A549 (cell line): Measurements from ENCODE around the gene ELMO3. TPM values are rescaled to one million over a fixed set of nuclear protein-coding genes. Genes with fewer than 3 reads are reported as not detected.
A peak's percentile ranks its signal among the peaks of the same experiment; 100 is the strongest.

ENCODE experiments used
- ATAC-seq, 2 experiments: fragments of 200-7000 bp in 1 of 2; fragments of >200 bp in 1 of 2; cut with Nextera tagmentation in 1 of 2; cut with Tn5 transposase in 1 of 2; 3 replicates each; pipeline versions ENCODE4 v1.8.0 to v1.9.1; 2018 to 2020; ENCODE audit warnings: mild to moderate bottlenecking in 1 of 2, moderate library complexity in 1 of 2
- CTCF ChIA-PET: fragments of 300-600 bp; sonication (Branson Sonifier 250); formaldehyde crosslinking; extraction: SDS; loops from one replicate; lab custom pipeline; 2021; ENCODE audit warnings: antibody characterized with exemption, inconsistent platforms; lab: Yijun Ruan, JAX
- POLR2A ChIA-PET: fragments of 350-600 bp; formaldehyde crosslinking; extraction: SDS; loops from one replicate; lab custom pipeline; 2021; ENCODE audit warnings: antibody characterized with exemption, inconsistent platforms; lab: Yijun Ruan, JAX
- DNase-seq, 2 experiments: peaks; one replicate each; pipeline versions ENCODE4 v3.0.0 to v3.0.0-alpha.2; 2011 to 2016; ENCODE audit warnings: low read depth in 1 of 2, low spot score in 1 of 2
- FAIRE-seq: peaks from 2 replicates; lab custom pipeline; 2011; peaks lifted over from hg19 to GRCh38; lab: Jason Lieb, UNC
- H3K27ac ChIP-seq, 2 experiments: fragments of >200 bp; sonication (Bioruptor Twin); formaldehyde crosslinking; 3 replicates each; pipeline ENCODE4 v1.5.1; 2016 to 2017
- H3K4me1 ChIP-seq: fragments of >200 bp; sonication (Bioruptor Twin); formaldehyde crosslinking; 3 replicates; pipeline ENCODE4 v1.6.1; 2016
- H3K4me2 ChIP-seq: fragments of >200 bp; sonication (Bioruptor Twin); formaldehyde crosslinking; 3 replicates; pipeline ENCODE4 v1.6.1; 2016
- H3K4me3 ChIP-seq: fragments of >200 bp; sonication (Bioruptor Twin); formaldehyde crosslinking; 3 replicates; pipeline ENCODE4 v1.5.1; 2016
- H3K9me3 ChIP-seq: fragments of >200 bp; sonication (Bioruptor Twin); formaldehyde crosslinking; 3 replicates; pipeline ENCODE4 v1.6.1; 2016
- CEBPB ChIP-seq, 2 experiments: fragments of >200 bp in 1 of 2; sonication (Bioruptor Twin) in 1 of 2; formaldehyde crosslinking in 1 of 2; IDR thresholded peaks; 2 replicates each; pipeline ENCODE4 v1.6.1; 2012 to 2016
- CHD2 ChIP-seq: fragments of 150-350 bp; IDR thresholded peaks from 2 replicates; pipeline ENCODE4 v1.6.1; 2014; ENCODE audit warnings: low read length; ENCODE audit not compliant: partially characterized antibody
- HOXB13 ChIP-seq: fragments of 250-450 bp; sonication (Bioruptor Pico); IDR thresholded peaks from 2 replicates; pipeline ENCODE4 v1.5.0; 2020; ENCODE audit warnings: low read depth, mild to moderate bottlenecking, moderate library complexity
- JUNB ChIP-seq: fragments of >200 bp; sonication (Bioruptor Twin); formaldehyde crosslinking; IDR thresholded peaks from 2 replicates; pipeline ENCODE4 v1.6.1; 2016
- KDM5A ChIP-seq: fragments of 200-600 bp; sonication (generic); IDR thresholded peaks from 2 replicates; pipeline ENCODE4 v1.6.1; 2016; ENCODE audit warnings: antibody characterized with exemption, mild to moderate bottlenecking
- MAFK ChIP-seq: fragments of 450-650 bp; IDR thresholded peaks from 2 replicates; pipeline ENCODE4 v1.6.1; 2014; ENCODE audit not compliant: partially characterized antibody
- MAZ ChIP-seq: fragments of 150-350 bp; IDR thresholded peaks from 2 replicates; pipeline ENCODE4 v1.6.1; 2014; ENCODE audit warnings: antibody characterized with exemption, low read depth, low read length, borderline replicate concordance
- NFE2L2 ChIP-seq: fragments of 150-350 bp; conservative IDR thresholded peaks from 2 replicates; pipeline ENCODE4 v1.6.1; 2014; ENCODE audit warnings: low read length
- POLR2A ChIP-seq: IDR thresholded peaks from 2 replicates; pipeline ENCODE4 v1.6.1; 2012; ENCODE audit warnings: mild to moderate bottlenecking, low read length
- POLR2AphosphoS2 ChIP-seq: conservative IDR thresholded peaks from 2 replicates; pipeline ENCODE4 v1.6.1; 2012; ENCODE audit warnings: low read length, improper control_type of control experiment, inconsistent platforms
- USF2 ChIP-seq: fragments of 450-650 bp; IDR thresholded peaks from 2 replicates; pipeline ENCODE4 v1.6.1; 2014; ENCODE audit warnings: antibody characterized with exemption
- ZC3H11A ChIP-seq: fragments of 450-650 bp; IDR thresholded peaks from 2 replicates; pipeline ENCODE4 v1.6.1; 2014; ENCODE audit warnings: antibody characterized with exemption, mild to moderate bottlenecking
- ZFP36 ChIP-seq: fragments of 450-650 bp; IDR thresholded peaks from 2 replicates; pipeline ENCODE4 v1.6.1; 2014; ENCODE audit warnings: borderline replicate concordance; ENCODE audit not compliant: partially characterized antibody
- ZNF302 ChIP-seq: fragments of 250-450 bp; sonication (Bioruptor Pico); IDR thresholded peaks from 2 replicates; pipeline ENCODE4 v1.9.0; 2021; ENCODE audit warnings: inconsistent platforms, mild to moderate bottlenecking, moderate library complexity
- WGBS: methylation state at CpG from one replicate; pipeline ENCODE4 v1.1.6; 2017; ENCODE audit errors: missing lambda C conversion rate; 5-methylcytosine and 5-hydroxymethylcytosine counted together
- polyA plus RNA-seq, 4 experiments: library from polyadenylated mRNA; depleted of rRNA in 3 of 4; stranded (reverse); fragments of >200 nt; fragmentation: RNase III in 1 of 4; extraction: RNeasy Plus Mini Kit Qiagen cat#74134 plus additional on column Dnase treatment in 1 of 4; gene quantifications; 2 replicates in 3 of 4; 3 replicates in 1 of 4; pipeline ENCODE4 v1.2.3, GENCODE V29; 2011 to 2017
- TF ChIP-seq, protein P1 (sequence below): fragments of 200-600 bp; sonication (generic); IDR thresholded peaks from 2 replicates; pipeline ENCODE4 v1.6.1; 2016; ENCODE audit warnings: antibody characterized with exemption, mild to moderate bottlenecking, moderate library complexity
- TF ChIP-seq, protein P2 (sequence below): fragments of 150-350 bp; IDR thresholded peaks from 2 replicates; pipeline ENCODE4 v1.6.1; 2014; ENCODE audit warnings: low read depth, mild to moderate bottlenecking, low read length
- TF ChIP-seq, protein P3 (sequence below): fragments of 250-450 bp; sonication (Bioruptor Pico); IDR thresholded peaks from 2 replicates; pipeline ENCODE4 v1.5.0; 2021; ENCODE audit warnings: mild to moderate bottlenecking, moderate library complexity, borderline replicate concordance

ELMO3 gene
- polyA plus RNA-seq, 2 of the 4 experiments (the other 2 are of a cell fraction): 0.62 to 1.4 TPM

- 84% methylated on average over 41 of the region's 50 CpGs for WGBS
- Histone ChIP-seq H3K27ac (no peak overlapping the region; a peak in 1 of 6 replicates), H3K9me3 (no peaks in the 10 kb centered on the region), H3K4me3 (no peak overlapping the region), H3K4me1 (peaks cover 21% of the 10 kb centered on the region), H3K4me2 (no peak overlapping the region)
- DNase-seq: peak; percentile 75 to 86
- FAIRE-seq: no peak
- ChIA-PET POLR2A (interaction anchor here (0.5 to 3.1 kb wide), 4 partner anchors 9 to 33 kb away, joined by 3 to 20 read pairs (median 4); partner anchors contain the start of genes FHOD1 and TMEM208), CTCF (interaction anchor here (0.6 to 14.1 kb wide), 3 partner anchors 9 to 191 kb away, joined by 3 to 138 read pairs (median 5); partner anchors contain the start of genes FHOD1, SLC9A5 and TMEM208)
- ATAC-seq: peak; percentile 37 to 77
- TF ChIP-seq MAZ: peak; percentile 45; the same call in 1 of the 2 replicates
- TF ChIP-seq, protein P1, sequence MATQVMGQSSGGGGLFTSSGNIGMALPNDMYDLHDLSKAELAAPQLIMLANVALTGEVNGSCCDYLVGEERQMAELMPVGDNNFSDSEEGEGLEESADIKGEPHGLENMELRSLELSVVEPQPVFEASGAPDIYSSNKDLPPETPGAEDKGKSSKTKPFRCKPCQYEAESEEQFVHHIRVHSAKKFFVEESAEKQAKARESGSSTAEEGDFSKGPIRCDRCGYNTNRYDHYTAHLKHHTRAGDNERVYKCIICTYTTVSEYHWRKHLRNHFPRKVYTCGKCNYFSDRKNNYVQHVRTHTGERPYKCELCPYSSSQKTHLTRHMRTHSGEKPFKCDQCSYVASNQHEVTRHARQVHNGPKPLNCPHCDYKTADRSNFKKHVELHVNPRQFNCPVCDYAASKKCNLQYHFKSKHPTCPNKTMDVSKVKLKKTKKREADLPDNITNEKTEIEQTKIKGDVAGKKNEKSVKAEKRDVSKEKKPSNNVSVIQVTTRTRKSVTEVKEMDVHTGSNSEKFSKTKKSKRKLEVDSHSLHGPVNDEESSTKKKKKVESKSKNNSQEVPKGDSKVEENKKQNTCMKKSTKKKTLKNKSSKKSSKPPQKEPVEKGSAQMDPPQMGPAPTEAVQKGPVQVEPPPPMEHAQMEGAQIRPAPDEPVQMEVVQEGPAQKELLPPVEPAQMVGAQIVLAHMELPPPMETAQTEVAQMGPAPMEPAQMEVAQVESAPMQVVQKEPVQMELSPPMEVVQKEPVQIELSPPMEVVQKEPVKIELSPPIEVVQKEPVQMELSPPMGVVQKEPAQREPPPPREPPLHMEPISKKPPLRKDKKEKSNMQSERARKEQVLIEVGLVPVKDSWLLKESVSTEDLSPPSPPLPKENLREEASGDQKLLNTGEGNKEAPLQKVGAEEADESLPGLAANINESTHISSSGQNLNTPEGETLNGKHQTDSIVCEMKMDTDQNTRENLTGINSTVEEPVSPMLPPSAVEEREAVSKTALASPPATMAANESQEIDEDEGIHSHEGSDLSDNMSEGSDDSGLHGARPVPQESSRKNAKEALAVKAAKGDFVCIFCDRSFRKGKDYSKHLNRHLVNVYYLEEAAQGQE: no peak
These were observed 37.8 kb downstream of the ELMO3 start for GRCh38 chr16:67236563-67237395.

- DNase-seq: no peak
- Histone ChIP-seq H3K4me1 (peaks cover 29% of the 10 kb centered on the region), H3K4me2 (no peak overlapping the region), H3K4me3 (no peak overlapping the region), H3K27ac (no peak overlapping the region), H3K9me3 (no peaks in the 10 kb centered on the region)
- POLR2A ChIA-PET: interaction anchor here (2.4 to 3.1 kb wide), 2 partner anchors 10 kb away, joined by 14 to 20 read pairs; partner anchors contain the start of gene TMEM208
- FAIRE-seq: no peak
- CTCF ChIA-PET: interaction anchor here (1.9 to 14.1 kb wide), 4 partner anchors 8 to 41 kb away, joined by 5 to 138 read pairs (median 10); partner anchors contain the start of genes FHOD1, PLEKHG4, SLC9A5 and TMEM208
- TF ChIP-seq MAFK (no peak), JUNB (no peak), CEBPB (IDR thresholded peaks at IDR 0.05) (no peak)
- no peak for ATAC-seq
- WGBS: 91% methylated on average over 16 of the region's 16 CpGs
These were observed 38.7 kb downstream of the ELMO3 start for GRCh38 chr16:67237396-67238277.

- ATAC-seq (no peak), DNase-seq (no peak), FAIRE-seq (no peak)
- Histone ChIP-seq H3K4me3 (no peak overlapping the region), H3K9me3 (no peaks in the 10 kb centered on the region), H3K4me2 (no peak overlapping the region), H3K27ac (no peak overlapping the region), H3K4me1 (peaks cover 33% of the 10 kb centered on the region)
- WGBS: 100% methylated on average over 3 of the region's 3 CpGs
- ChIA-PET POLR2A (interaction anchor here (1.0 to 2.4 kb wide), 2 partner anchors 9 to 11 kb away, joined by 3 to 14 read pairs; partner anchors contain the start of genes FHOD1 and TMEM208), CTCF (interaction anchor here (0.6 to 14.1 kb wide), 5 partner anchors 7 to 41 kb away, joined by 3 to 138 read pairs (median 6); partner anchors contain the start of genes FHOD1, PLEKHG4, SLC9A5 and TMEM208)
- TF ChIP-seq ZC3H11A: no peak
- no peak for TF ChIP-seq USF2
- TF ChIP-seq HOXB13: no peak
- TF ChIP-seq, protein P2, sequence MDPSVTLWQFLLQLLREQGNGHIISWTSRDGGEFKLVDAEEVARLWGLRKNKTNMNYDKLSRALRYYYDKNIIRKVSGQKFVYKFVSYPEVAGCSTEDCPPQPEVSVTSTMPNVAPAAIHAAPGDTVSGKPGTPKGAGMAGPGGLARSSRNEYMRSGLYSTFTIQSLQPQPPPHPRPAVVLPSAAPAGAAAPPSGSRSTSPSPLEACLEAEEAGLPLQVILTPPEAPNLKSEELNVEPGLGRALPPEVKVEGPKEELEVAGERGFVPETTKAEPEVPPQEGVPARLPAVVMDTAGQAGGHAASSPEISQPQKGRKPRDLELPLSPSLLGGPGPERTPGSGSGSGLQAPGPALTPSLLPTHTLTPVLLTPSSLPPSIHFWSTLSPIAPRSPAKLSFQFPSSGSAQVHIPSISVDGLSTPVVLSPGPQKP: no peak
- no peak for TF ChIP-seq POLR2A
- TF ChIP-seq, protein P3, sequence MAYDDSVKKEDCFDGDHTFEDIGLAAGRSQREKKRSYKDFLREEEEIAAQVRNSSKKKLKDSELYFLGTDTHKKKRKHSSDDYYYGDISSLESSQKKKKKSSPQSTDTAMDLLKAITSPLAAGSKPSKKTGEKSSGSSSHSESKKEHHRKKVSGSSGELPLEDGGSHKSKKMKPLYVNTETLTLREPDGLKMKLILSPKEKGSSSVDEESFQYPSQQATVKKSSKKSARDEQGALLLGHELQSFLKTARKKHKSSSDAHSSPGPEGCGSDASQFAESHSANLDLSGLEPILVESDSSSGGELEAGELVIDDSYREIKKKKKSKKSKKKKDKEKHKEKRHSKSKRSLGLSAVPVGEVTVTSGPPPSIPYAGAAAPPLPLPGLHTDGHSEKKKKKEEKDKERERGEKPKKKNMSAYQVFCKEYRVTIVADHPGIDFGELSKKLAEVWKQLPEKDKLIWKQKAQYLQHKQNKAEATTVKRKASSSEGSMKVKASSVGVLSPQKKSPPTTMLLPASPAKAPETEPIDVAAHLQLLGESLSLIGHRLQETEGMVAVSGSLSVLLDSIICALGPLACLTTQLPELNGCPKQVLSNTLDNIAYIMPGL (CRISPR knock-in tag): no peak
- no peak for TF ChIP-seq ZFP36
- TF ChIP-seq, protein P1: no peak
- TF ChIP-seq POLR2AphosphoS2: no peak
- no peak for TF ChIP-seq KDM5A
- TF ChIP-seq NFE2L2: no peak
- no peak for TF ChIP-seq CHD2
- TF ChIP-seq ZNF302 (CRISPR knock-in tag): no peak
These were observed 39.3 kb downstream of the ELMO3 start for GRCh38 chr16:67238278-67238575.
